IMR-90 (cell line): ENCODE measurements around the gene PC. TPM values are rescaled to one million over a fixed set of nuclear protein-coding genes. Genes with fewer than 3 reads are reported as not detected.

Source experiments
- ATAC-seq: fragments of 200-7000 bp; cut with Tn5 transposase; 2 replicates; pipeline ENCODE4 v1.9.1; 2020; ENCODE audit warnings: low read depth, mild to moderate bottlenecking, moderate library complexity
- BruUV-seq: library from RNA; stranded (reverse); fragments of 400-500 nt; replicated peaks from 2 replicates; lab custom pipeline; 2021; lab: Mats Ljungman, UMichigan
- CTCF ChIA-PET: fragments of 300-600 bp; formaldehyde crosslinking; extraction: SDS; loops from one replicate; lab custom pipeline; 2021; ENCODE audit warnings: antibody characterized with exemption; lab: Yijun Ruan, JAX
- POLR2A ChIA-PET: fragments of 300-600 bp; sonication (Branson Sonifier 250); formaldehyde crosslinking; loops from one replicate; lab custom pipeline; 2022; ENCODE audit warnings: antibody characterized with exemption; ENCODE audit not compliant: unreplicated experiment; lab: Charles Lee
- DNase-seq: peaks from one replicate; pipeline ENCODE4 v3.0.0; 2013
- H2AFZ ChIP-seq: replicated peaks from 2 replicates; pipeline ENCODE3; 2013; ENCODE audit warnings: low read length, mild to moderate bottlenecking; ENCODE audit not compliant: poor library complexity
- H2AK5ac ChIP-seq: 2 replicates; pipeline ENCODE4 v1.6.1; 2013; ENCODE audit warnings: low read depth, low read length, inconsistent platforms
- H2AK9ac ChIP-seq: replicated peaks from 2 replicates; pipeline ENCODE3; 2013; ENCODE audit warnings: mild to moderate bottlenecking, low read depth, low read length, moderate library complexity; ENCODE audit not compliant: poor library complexity
- H2BK120ac ChIP-seq: 2 replicates; pipeline ENCODE4 v1.6.1; 2013; ENCODE audit warnings: low read depth, low read length, inconsistent platforms
- H2BK15ac ChIP-seq: 3 replicates; pipeline ENCODE4 v1.6.1; 2013; ENCODE audit warnings: low read depth, low read length, inconsistent platforms
- H2BK20ac ChIP-seq: 2 replicates; pipeline ENCODE4 v1.6.1; 2013; ENCODE audit warnings: low read depth, mild to moderate bottlenecking, inconsistent platforms, low read length, moderate library complexity
- H2BK5ac ChIP-seq: 2 replicates; pipeline ENCODE4 v1.6.1; 2013; ENCODE audit warnings: mild to moderate bottlenecking, low read depth, low read length, inconsistent platforms; ENCODE audit not compliant: poor library complexity, severe bottlenecking
- H3K14ac ChIP-seq: replicated peaks from 2 replicates; pipeline ENCODE4 v1.6.1; 2013; ENCODE audit warnings: low read depth, low read length, inconsistent platforms
- H3K18ac ChIP-seq: 2 replicates; pipeline ENCODE4 v1.6.1; 2013; ENCODE audit warnings: low read depth, low read length, control low read depth
- H3K23ac ChIP-seq: 2 replicates; pipeline ENCODE4 v1.6.1; 2013; ENCODE audit warnings: low read depth, low read length, inconsistent platforms
- H3K27ac ChIP-seq: 2 replicates; pipeline ENCODE4 v1.5.1; 2013; ENCODE audit warnings: mild to moderate bottlenecking, control low read depth, low read length; ENCODE audit not compliant: insufficient read depth
- H3K27me3 ChIP-seq: 2 replicates; pipeline ENCODE4 v1.6.1; 2013; ENCODE audit warnings: low read length; ENCODE audit not compliant: control insufficient read depth, insufficient read depth
- H3K36me3 ChIP-seq: 2 replicates; pipeline ENCODE4 v1.6.1; 2013; ENCODE audit warnings: low read length, mixed read lengths; ENCODE audit not compliant: control insufficient read depth, insufficient read depth
- H3K4ac ChIP-seq: 2 replicates; pipeline ENCODE4 v1.6.1; 2013; ENCODE audit warnings: low read depth, low read length, inconsistent platforms
- H3K4me1 ChIP-seq: 2 replicates; pipeline ENCODE4 v1.6.1; 2013; ENCODE audit warnings: low read length, mixed read lengths; ENCODE audit not compliant: control insufficient read depth, insufficient read depth
- H3K4me2 ChIP-seq: 2 replicates; pipeline ENCODE4 v1.6.1; 2013; ENCODE audit warnings: low read depth, mild to moderate bottlenecking, control low read depth, low read length, moderate library complexity
- H3K4me3 ChIP-seq: 2 replicates; pipeline ENCODE4 v1.5.1; 2013; ENCODE audit warnings: low read depth, mild to moderate bottlenecking, control low read depth, low read length, moderate library complexity; ENCODE audit not compliant: insufficient read depth
- H3K56ac ChIP-seq: 2 replicates; pipeline ENCODE4 v1.6.1; 2013; ENCODE audit warnings: low read length, inconsistent platforms; ENCODE audit not compliant: insufficient read depth; ENCODE audit errors: extremely low read depth
- H3K79me1 ChIP-seq, 2 experiments: 2 replicates each; pipeline ENCODE4 v1.6.1; 2013; ENCODE audit warnings: low read length in 2 of 2, inconsistent platforms in 1 of 2, low read depth in 1 of 2
- H3K9ac ChIP-seq: 2 replicates; pipeline ENCODE4 v1.6.1; 2013; ENCODE audit warnings: low read depth, low read length, control low read depth
- H3K9me1 ChIP-seq: 2 replicates; pipeline ENCODE4 v1.6.1; 2013; ENCODE audit warnings: low read length, inconsistent platforms; ENCODE audit not compliant: insufficient read depth
- H3K9me3 ChIP-seq: 2 replicates; pipeline ENCODE4 v1.6.1; 2013; ENCODE audit warnings: low read length; ENCODE audit not compliant: control insufficient read depth, insufficient read depth
- H4K20me1 ChIP-seq: 2 replicates; pipeline ENCODE4 v1.6.1; 2013; ENCODE audit warnings: low read length, inconsistent platforms; ENCODE audit not compliant: insufficient read depth
- H4K5ac ChIP-seq: 2 replicates; pipeline ENCODE4 v1.6.1; 2013; ENCODE audit warnings: mild to moderate bottlenecking, low read depth, low read length, control low read depth
- H4K8ac ChIP-seq, 2 experiments: 2 replicates each; pipeline ENCODE4 v1.6.1; 2013; ENCODE audit warnings: low read depth in 2 of 2, low read length in 2 of 2, control low read depth in 1 of 2, inconsistent platforms in 1 of 2
- H4K91ac ChIP-seq: 2 replicates; pipeline ENCODE4 v1.6.1; 2013; ENCODE audit warnings: low read depth, low read length, inconsistent platforms; ENCODE audit not compliant: insufficient read depth
- BHLHE40 ChIP-seq: fragments of 150-350 bp; IDR thresholded peaks from 2 replicates; pipeline ENCODE4 v1.6.1; 2016; ENCODE audit warnings: mild to moderate bottlenecking, low read depth, low read length
- CEBPB ChIP-seq: IDR thresholded peaks from 2 replicates; pipeline ENCODE4 v1.6.1; 2012; ENCODE audit warnings: low read depth, low read length, improper control_type of control experiment
- CHD1 ChIP-seq: IDR thresholded peaks from 2 replicates; pipeline ENCODE4 v1.6.1; 2012; ENCODE audit warnings: low read depth, low read length, improper control_type of control experiment
- POLR2A ChIP-seq: IDR thresholded peaks from 2 replicates; pipeline ENCODE4 v1.6.1; 2012; ENCODE audit warnings: mild to moderate bottlenecking, low read depth, low read length
- RCOR1 ChIP-seq: IDR thresholded peaks from 2 replicates; pipeline ENCODE4 v1.6.1; 2012; ENCODE audit warnings: mild to moderate bottlenecking, low read length, improper control_type of control experiment; ENCODE audit not compliant: insufficient replicate concordance
- SMC3 ChIP-seq: fragments of 150-350 bp; IDR thresholded peaks from 2 replicates; pipeline ENCODE4 v1.6.1; 2016; ENCODE audit warnings: low read depth, mild to moderate bottlenecking, antibody characterized with exemption, low read length, moderate library complexity
- USF2 ChIP-seq: fragments of 150-350 bp; IDR thresholded peaks from 2 replicates; pipeline ENCODE4 v1.6.1; 2017; ENCODE audit warnings: mild to moderate bottlenecking, antibody characterized with exemption, low read length, low read depth
- WGBS, 2 experiments: methylation state at CpG; one replicate each; pipeline versions ENCODE4 v1.1.5 to v1.1.7; 2013; ENCODE audit warnings: missing lambda C conversion rate in 2 of 2; ENCODE audit not compliant: insufficient read length in 1 of 2; ENCODE audit errors: extremely low coverage in 2 of 2; 5-methylcytosine and 5-hydroxymethylcytosine counted together
- dilution Hi-C: fragments of 300-500 bp; cut with HindIII; formaldehyde crosslinking; loops from one replicate; pipeline ENCODE4 v1.14.3; 2018; ENCODE audit warnings: low sequenced_read_pairs; ENCODE audit not compliant: unreplicated experiment
- in situ Hi-C: fragments of 300-500 bp; cut with MboI; formaldehyde crosslinking; loops from 3 replicates; pipeline ENCODE4 v1.14.3; 2019; ENCODE audit warnings: low sequenced_read_pairs, inconsistent platforms, mixed read lengths
- intact Hi-C: fragments of 100-400 bp; cut with micrococcal nuclease; formaldehyde crosslinking; loops from 2 replicates; pipeline ENCODE4 v1.10.0; 2022
- polyA plus RNA-seq, 3 experiments: library from polyadenylated mRNA; depleted of rRNA; stranded (reverse); fragments of >200 nt; gene quantifications; 2 replicates each; pipeline ENCODE4 v1.2.3, GENCODE V29; 2012; ENCODE audit warnings: low replicate concordance in 1 of 3
- total RNA-seq: library from RNA; depleted of rRNA; stranded (reverse); fragments of >200 nt; gene quantifications from 2 replicates; pipeline ENCODE4 v1.2.3, GENCODE V29; 2012
- TF ChIP-seq, protein P1 (sequence below): conservative IDR thresholded peaks from 2 replicates; pipeline ENCODE4 v1.5.1; 2012; ENCODE audit warnings: mild to moderate bottlenecking, low read depth, low read length, improper control_type of control experiment

The PC gene
- total and polyA plus RNA-seq, 2 of the 4 experiments (the other 2 are of a cell fraction) = 13.6 to 15.7 TPM

GRCh38 chr11:67002921-67003411 lies 44.8 kb upstream of the PC start:
- Histone ChIP-seq H2BK5ac (no peak overlapping the region), H3K18ac (no peak overlapping the region), H4K8ac (no peak overlapping the region), H3K23ac (no peak overlapping the region), H2BK15ac (no peak overlapping the region), H3K14ac (no peak overlapping the region), H3K79me1 (no peaks in the 10 kb centered on the region), H3K4me1 (no peaks in the 10 kb centered on the region), H2AK5ac (no peak overlapping the region), H3K9ac (no peak overlapping the region), H4K5ac (no peak overlapping the region), H2AK9ac (no peak overlapping the region), H3K4me2 (no peak overlapping the region), H3K4me3 (no peak overlapping the region), H2BK120ac (no peak overlapping the region), H3K4ac (no peak overlapping the region), H4K20me1 (no peaks in the 10 kb centered on the region), H3K27ac (no peak overlapping the region), H3K27me3 (no peaks in the 10 kb centered on the region; the same call in 1 of the 2 replicates), H2BK20ac (no peak overlapping the region), H3K56ac (no peak overlapping the region), H3K36me3 (no peaks in the 10 kb centered on the region), H2AFZ (no peak overlapping the region), H3K9me3 (no peaks in the 10 kb centered on the region), H3K9me1 (no peaks in the 10 kb centered on the region), H4K91ac (no peak overlapping the region)
- dilution Hi-C loops (no loop called here), intact Hi-C loops (no loop called here), in situ Hi-C loops (no loop called here)
- no CpG with 5 or more reads among the region's 5 CpGs for WGBS, 2 experiments
- ATAC-seq (no peak), DNase-seq (no peak)
- no peak for TF ChIP-seq CHD1
- TF ChIP-seq RCOR1 = no peak
- TF ChIP-seq USF2 = no peak
- TF ChIP-seq, protein P1, sequence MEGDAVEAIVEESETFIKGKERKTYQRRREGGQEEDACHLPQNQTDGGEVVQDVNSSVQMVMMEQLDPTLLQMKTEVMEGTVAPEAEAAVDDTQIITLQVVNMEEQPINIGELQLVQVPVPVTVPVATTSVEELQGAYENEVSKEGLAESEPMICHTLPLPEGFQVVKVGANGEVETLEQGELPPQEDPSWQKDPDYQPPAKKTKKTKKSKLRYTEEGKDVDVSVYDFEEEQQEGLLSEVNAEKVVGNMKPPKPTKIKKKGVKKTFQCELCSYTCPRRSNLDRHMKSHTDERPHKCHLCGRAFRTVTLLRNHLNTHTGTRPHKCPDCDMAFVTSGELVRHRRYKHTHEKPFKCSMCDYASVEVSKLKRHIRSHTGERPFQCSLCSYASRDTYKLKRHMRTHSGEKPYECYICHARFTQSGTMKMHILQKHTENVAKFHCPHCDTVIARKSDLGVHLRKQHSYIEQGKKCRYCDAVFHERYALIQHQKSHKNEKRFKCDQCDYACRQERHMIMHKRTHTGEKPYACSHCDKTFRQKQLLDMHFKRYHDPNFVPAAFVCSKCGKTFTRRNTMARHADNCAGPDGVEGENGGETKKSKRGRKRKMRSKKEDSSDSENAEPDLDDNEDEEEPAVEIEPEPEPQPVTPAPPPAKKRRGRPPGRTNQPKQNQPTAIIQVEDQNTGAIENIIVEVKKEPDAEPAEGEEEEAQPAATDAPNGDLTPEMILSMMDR = no peak
- no peak for TF ChIP-seq POLR2A
- no peak for TF ChIP-seq CEBPB
- TF ChIP-seq BHLHE40 = no peak
- no peak for TF ChIP-seq SMC3
- POLR2A ChIA-PET = no interaction called here
- no TSS peak for BruUV-seq
- CTCF ChIA-PET = interaction anchor here (1.4 kb wide), 1 partner anchor 19 kb away, joined by 3 read pairs; no protein-coding TSS in a partner anchor
